Activated naive CD4-positive, alpha-beta T cell treated with anti-CD3 and anti-CD28 coated beads, Interleukin-2, amount 10 ng/mL, durations not matched to agents 7 days and 5 days (primary cell): ENCODE measurements around the gene APOA4.
A peak's percentile ranks its signal among the peaks of the same experiment; 100 is the strongest.

Experiments used
- CTCF ChIA-PET: fragments of 350-600 bp; sonication (Branson Sonifier 250); formaldehyde crosslinking; loops from one replicate; lab custom pipeline; 2021; ENCODE audit warnings: antibody characterized with exemption; lab: Charles Lee
- DNase-seq: peaks from one replicate; pipeline ENCODE4 v3.0.0-alpha.2; 2020
- H3K27ac Mint-ChIP-seq: one replicate; pipeline ENCODE4 v1.8.0; 2021; ENCODE audit warnings: mild to moderate bottlenecking, moderate library complexity, mixed read lengths
- H3K27me3 Mint-ChIP-seq: one replicate; pipeline ENCODE4 v1.8.0; 2021; ENCODE audit warnings: mild to moderate bottlenecking, mixed read lengths
- H3K36me3 Mint-ChIP-seq: one replicate; pipeline ENCODE4 v1.8.0; 2021; ENCODE audit warnings: mixed read lengths
- H3K4me1 Mint-ChIP-seq: one replicate; pipeline ENCODE4 v1.8.0; 2021; ENCODE audit warnings: mixed read lengths
- H3K4me3 Mint-ChIP-seq: one replicate; pipeline ENCODE4 v1.8.0; 2021; ENCODE audit warnings: mild to moderate bottlenecking, moderate library complexity, mixed read lengths
- H3K9me3 Mint-ChIP-seq: one replicate; pipeline ENCODE4 v1.8.0; 2021; ENCODE audit warnings: mixed read lengths

The APOA4 gene

GRCh38 chr11:116786966-116787365, 36.1 kb downstream of the APOA4 start:
- H3K4me1 Mint-ChIP-seq = peaks cover 46% of the 10 kb centered on the region
- DNase-seq = no peak
- no peaks in the 10 kb centered on the region for H3K9me3 Mint-ChIP-seq
- H3K27me3 Mint-ChIP-seq = peaks cover 32% of the 10 kb centered on the region
- H3K36me3 Mint-ChIP-seq = peaks cover 48% of the 10 kb centered on the region
- CTCF ChIA-PET = interaction anchor here (0.9 to 6.3 kb wide), 9 partner anchors 10 to 394 kb away, joined by 3 to 139 read pairs (median 4); partner anchors contain the start of genes APOA1 and BUD13
- H3K27ac Mint-ChIP-seq = peak overlapping the region; percentile 89
- peak overlapping the region; percentile 94 for H3K4me3 Mint-ChIP-seq

- Mint-ChIP-seq H3K27me3 (peaks cover 31% of the 10 kb centered on the region), H3K36me3 (peaks cover 50% of the 10 kb centered on the region), H3K27ac (no peak overlapping the region), H3K9me3 (no peaks in the 10 kb centered on the region), H3K4me3 (peak overlapping the region; percentile 94), H3K4me1 (peaks cover 48% of the 10 kb centered on the region)
- CTCF ChIA-PET = interaction anchor here (0.9 to 6.3 kb wide), 7 partner anchors 9 to 394 kb away, joined by 3 to 139 read pairs (median 4); partner anchors contain the start of gene APOA1
- DNase-seq = no peak
These were observed 36.8 kb downstream of the APOA4 start for GRCh38 chr11:116786326-116786725.

GRCh38 chr11:116782728-116783127, 40.4 kb downstream of the APOA4 start:
- peaks cover 46% of the 10 kb centered on the region for H3K4me1 Mint-ChIP-seq
- H3K27me3 Mint-ChIP-seq = no peaks in the 10 kb centered on the region
- H3K9me3 Mint-ChIP-seq = no peaks in the 10 kb centered on the region
- H3K4me3 Mint-ChIP-seq = no peak overlapping the region
- H3K36me3 Mint-ChIP-seq = peaks cover 78% of the 10 kb centered on the region
- DNase-seq = no peak
- CTCF ChIA-PET = interaction anchor here (1.0 to 1.2 kb wide), 3 partner anchors 9 to 53 kb away, joined by 3 to 5 read pairs (median 4); partner anchors contain the start of genes APOA5 and BUD13
- H3K27ac Mint-ChIP-seq = no peak overlapping the region

GRCh38 chr11:116778556-116778955, 44.5 kb downstream of the APOA4 start:
- H3K36me3 Mint-ChIP-seq = peaks cover 59% of the 10 kb centered on the region
- H3K27ac Mint-ChIP-seq = no peak overlapping the region
- no peaks in the 10 kb centered on the region for H3K9me3 Mint-ChIP-seq
- peaks cover 51% of the 10 kb centered on the region for H3K4me1 Mint-ChIP-seq
- CTCF ChIA-PET = no interaction called here
- no peaks in the 10 kb centered on the region for H3K27me3 Mint-ChIP-seq
- DNase-seq = no peak
- no peak overlapping the region for H3K4me3 Mint-ChIP-seq

- DNase-seq = no peak
- CTCF ChIA-PET = interaction anchor here (2.0 to 5.0 kb wide), 2 partner anchors 10 to 14 kb away, joined by 6 to 22 read pairs; partner anchors contain the start of genes APOA5 and ZPR1
- Mint-ChIP-seq H3K4me3 (no peak overlapping the region), H3K27ac (no peak overlapping the region), H3K27me3 (no peaks in the 10 kb centered on the region), H3K4me1 (peaks cover 50% of the 10 kb centered on the region), H3K9me3 (no peaks in the 10 kb centered on the region), H3K36me3 (peaks cover 47% of the 10 kb centered on the region)
These were observed 46.0 kb downstream of the APOA4 start for GRCh38 chr11:116777056-116777455.

GRCh38 chr11:116776522-116776984, 46.6 kb downstream of the APOA4 start:
- CTCF ChIA-PET = interaction anchor here (2.0 to 5.0 kb wide), 2 partner anchors 10 to 14 kb away, joined by 6 to 22 read pairs; partner anchors contain the start of genes APOA5 and ZPR1
- DNase-seq = no peak
- Mint-ChIP-seq H3K4me1 (peaks cover 54% of the 10 kb centered on the region), H3K36me3 (peaks cover 49% of the 10 kb centered on the region), H3K9me3 (no peaks in the 10 kb centered on the region), H3K4me3 (no peak overlapping the region), H3K27me3 (no peaks in the 10 kb centered on the region), H3K27ac (no peak overlapping the region)

GRCh38 chr11:116775975-116776374, 47.1 kb downstream of the APOA4 start:
- Mint-ChIP-seq H3K27ac (no peak overlapping the region), H3K27me3 (no peaks in the 10 kb centered on the region), H3K4me3 (no peak overlapping the region), H3K4me1 (peaks cover 55% of the 10 kb centered on the region), H3K9me3 (no peaks in the 10 kb centered on the region), H3K36me3 (peaks cover 44% of the 10 kb centered on the region)
- DNase-seq = no peak
- CTCF ChIA-PET = interaction anchor here (5.0 kb wide), 1 partner anchor 15 kb away, joined by 22 read pairs; the partner anchor contains the start of gene APOA5

GRCh38 chr11:116774661-116775060, 48.4 kb downstream of the APOA4 start:
- Mint-ChIP-seq H3K27me3 (no peaks in the 10 kb centered on the region), H3K9me3 (no peaks in the 10 kb centered on the region), H3K27ac (peak overlapping the region; percentile 75), H3K4me1 (peaks cover 60% of the 10 kb centered on the region), H3K4me3 (no peak overlapping the region), H3K36me3 (peaks cover 41% of the 10 kb centered on the region)
- CTCF ChIA-PET = interaction anchor here (2.0 to 5.0 kb wide), 3 partner anchors 12 to 16 kb away, joined by 4 to 22 read pairs (median 4); partner anchors contain the start of genes APOA5 and ZPR1
- DNase-seq = no peak

- Mint-ChIP-seq H3K27ac (peak overlapping the region; percentile 96), H3K36me3 (peaks cover 38% of the 10 kb centered on the region), H3K9me3 (no peaks in the 10 kb centered on the region), H3K27me3 (no peaks in the 10 kb centered on the region), H3K4me3 (peak overlapping the region; percentile 99), H3K4me1 (peaks cover 63% of the 10 kb centered on the region)
- no peak for DNase-seq
- CTCF ChIA-PET = interaction anchor here (1.0 to 5.0 kb wide), 6 partner anchors 10 to 408 kb away, joined by 4 to 22 read pairs (median 4); partner anchors contain the start of genes APOA5 and ZPR1
These were observed 49.7 kb downstream of the APOA4 start for GRCh38 chr11:116773203-116774097.

GRCh38 chr11:116772443-116773202, 50.5 kb downstream of the APOA4 start, which contains the start of gene BUD13:
TSS of gene BUD13 (minus strand) at chr11:116772987. CDS start at chr11:116772964, 23 bp downstream.
- Mint-ChIP-seq H3K4me3 (peak within 1 kb of the TSS; percentile 99), H3K4me1 (peaks cover 59% of the 10 kb centered on the region), H3K9me3 (no peaks in the 10 kb centered on the region), H3K36me3 (peaks cover 33% of the 10 kb centered on the region), H3K27ac (peak within 1 kb of the TSS; percentile 96), H3K27me3 (no peaks in the 10 kb centered on the region)
- CTCF ChIA-PET = interaction anchor here (1.1 to 5.0 kb wide), 4 partner anchors 11 to 63 kb away, joined by 4 to 22 read pairs (median 10); partner anchors contain the start of genes APOA5 and ZPR1
- peak; percentile 95 for DNase-seq

GRCh38 chr11:116771935-116772334, 51.2 kb downstream of the APOA4 start:
- Mint-ChIP-seq H3K27me3 (no peaks in the 10 kb centered on the region), H3K9me3 (no peaks in the 10 kb centered on the region), H3K4me1 (peaks cover 57% of the 10 kb centered on the region), H3K27ac (peak overlapping the region; percentile 96), H3K36me3 (peaks cover 34% of the 10 kb centered on the region), H3K4me3 (peak overlapping the region; percentile 99)
- CTCF ChIA-PET = interaction anchor here (0.7 to 3.2 kb wide), 4 partner anchors 15 to 64 kb away, joined by 4 to 16 read pairs (median 6); partner anchors contain the start of genes APOA5 and ZPR1
- DNase-seq = no peak
